Measurements from ENCODE around the gene PACS2.

DNA sequence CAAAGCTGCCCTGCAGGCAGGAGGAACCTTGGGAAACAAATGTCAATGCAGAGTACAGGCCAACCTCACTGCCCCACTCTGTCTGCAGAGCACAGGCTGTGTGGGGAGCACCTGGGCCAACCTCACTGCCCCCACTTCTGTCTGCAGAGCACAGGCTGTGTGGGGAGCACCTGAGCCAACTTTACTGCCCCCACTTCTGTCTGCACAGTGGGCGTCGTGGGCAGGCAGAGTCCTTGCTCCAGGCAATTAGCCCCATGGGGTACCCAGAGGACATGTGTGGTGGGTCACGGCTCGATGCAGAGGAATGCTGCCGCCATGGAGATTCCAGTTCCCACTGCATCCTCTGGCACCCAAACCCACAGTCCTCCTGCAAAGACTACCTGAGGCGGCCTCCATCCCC lies 39.9 kb upstream of the PACS2 start:
- TF ChIP-seq CTCF (IDR thresholded peaks at IDR 0.05) (no peak), EP300 (IDR thresholded peaks at IDR 0.05) (no peak)
